ENCODE results near the gene ELFN1.

The ELFN1 gene

DNA sequence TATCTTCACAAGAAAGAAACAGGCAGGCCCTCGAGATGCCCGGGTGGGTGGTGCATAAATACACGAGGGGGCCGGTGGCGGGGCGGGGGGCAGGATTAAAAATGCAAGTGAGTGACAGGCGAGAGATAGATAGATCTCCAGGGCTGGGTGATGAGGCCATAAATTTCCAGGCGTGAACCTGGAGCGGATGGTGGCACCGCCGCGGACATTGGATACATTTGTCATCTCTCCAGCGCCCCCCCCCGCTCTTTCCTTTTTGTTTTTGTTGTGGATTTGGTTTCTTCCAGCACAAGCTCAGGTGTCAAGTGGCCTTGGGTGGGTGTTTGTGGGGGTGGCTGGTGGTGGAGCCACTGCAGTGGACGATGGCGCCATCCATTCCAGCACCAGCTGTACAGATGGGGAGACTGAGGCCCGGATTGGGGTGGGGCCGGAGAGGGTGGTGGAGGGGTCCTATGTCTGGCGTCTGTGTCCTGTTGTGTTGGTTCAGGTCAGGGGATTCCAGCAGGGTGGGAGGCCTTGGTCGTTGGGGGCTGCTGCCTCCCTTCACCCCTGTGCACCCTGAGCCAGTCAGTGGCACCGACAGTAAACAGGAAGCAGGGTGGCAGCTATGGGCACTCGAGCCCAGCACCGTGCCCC lies 2.9 kb downstream of the ELFN1 start:
- TF ChIP-seq POLR2AphosphoS5 (IDR thresholded peaks at IDR 0.05; ENCODE audit: low read depth, low read length) (no peak), POLR2A (IDR thresholded peaks at IDR 0.05; ENCODE audit: low read depth, low read length) (no peak), TAF1 (IDR thresholded peaks at IDR 0.05; ENCODE audit: borderline replicate concordance, low read depth, low read length) (no peak)
- no peak for FAIRE-seq
- no peak for DNase-seq (ENCODE audit: insufficient read length)

DNA sequence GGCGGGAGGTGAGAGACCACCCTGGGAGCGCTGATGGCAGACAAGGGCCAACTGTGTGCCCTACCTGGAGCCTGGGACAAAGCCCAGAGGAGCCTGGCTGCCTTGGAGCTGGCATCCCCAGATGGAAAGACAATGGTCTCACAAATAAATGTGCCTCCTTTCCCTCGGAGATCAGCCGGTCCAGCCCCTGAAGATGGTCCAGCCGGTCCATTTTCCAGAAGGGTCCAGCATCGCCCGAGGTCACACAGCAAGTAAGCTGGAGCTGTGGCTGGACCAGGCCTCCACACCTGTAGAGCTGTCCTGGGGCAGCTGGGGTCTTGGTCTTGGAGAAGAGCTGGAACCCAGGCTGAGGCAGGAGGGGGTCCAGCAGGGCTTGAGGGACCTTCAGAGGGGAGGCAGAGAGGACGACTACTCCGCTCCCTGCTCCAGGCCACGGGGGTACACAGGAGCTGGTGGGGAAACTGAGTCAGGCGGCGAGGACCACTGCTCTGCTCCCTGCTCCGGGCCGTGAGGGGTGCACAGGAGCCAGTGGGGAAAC lies 3.6 kb downstream of the ELFN1 start:
- no peak for FAIRE-seq
- TF ChIP-seq POLR2A (IDR thresholded peaks at IDR 0.05; ENCODE audit: low read depth, low read length) (no peak), TAF1 (IDR thresholded peaks at IDR 0.05; ENCODE audit: borderline replicate concordance, low read depth, low read length) (no peak), POLR2AphosphoS5 (IDR thresholded peaks at IDR 0.05; ENCODE audit: low read depth, low read length) (no peak)

DNA sequence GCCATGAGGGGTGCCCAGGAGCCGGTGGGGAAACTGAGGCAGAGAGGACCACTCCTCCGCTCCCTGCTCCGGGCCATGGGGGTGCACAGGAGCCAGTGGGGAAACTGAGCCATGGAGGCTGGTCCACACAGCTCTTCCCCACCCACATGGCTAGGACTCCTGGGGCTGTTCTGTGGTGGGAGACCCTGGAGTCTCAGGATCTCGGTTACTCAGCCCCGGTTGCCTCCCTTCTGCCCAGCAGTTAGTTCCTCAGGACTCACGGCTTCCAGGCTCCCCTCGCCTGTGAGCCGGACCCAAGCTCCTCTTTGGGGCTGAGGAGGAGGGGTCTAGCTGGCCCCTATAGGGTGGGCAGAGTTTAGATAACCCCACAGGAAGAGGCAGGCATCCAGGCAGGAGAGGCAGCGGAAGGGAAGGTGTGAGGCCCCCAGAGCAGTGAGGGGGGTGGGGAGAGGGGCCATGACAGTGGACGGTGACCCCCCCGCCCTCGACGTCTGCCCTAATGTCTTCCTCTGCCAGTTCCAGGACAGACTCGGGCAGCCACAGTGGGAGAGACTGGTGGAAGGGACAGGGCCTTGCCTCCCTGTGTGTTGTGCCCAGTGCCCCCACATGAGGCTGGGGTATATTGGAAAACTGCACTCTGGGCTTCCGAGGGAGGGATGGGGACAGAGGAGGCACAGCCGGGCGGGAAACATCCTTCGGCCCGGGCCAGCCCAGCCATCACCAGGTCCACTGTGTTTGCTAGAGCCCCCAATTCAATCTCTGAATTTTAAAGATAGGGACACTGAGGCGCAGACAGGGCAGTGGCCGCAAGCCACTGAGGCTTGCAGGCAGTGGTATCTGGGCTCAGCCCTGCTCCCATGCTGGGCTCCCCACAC lies 4.3 kb downstream of the ELFN1 start:
- no peak for FAIRE-seq
- no peak for TF ChIP-seq POLR2A (IDR thresholded peaks at IDR 0.05; ENCODE audit: low read depth, low read length)
- no peak for TF ChIP-seq TAF1 (IDR thresholded peaks at IDR 0.05; ENCODE audit: borderline replicate concordance, low read depth, low read length)
- no peak for TF ChIP-seq POLR2AphosphoS5 (IDR thresholded peaks at IDR 0.05; ENCODE audit: low read depth, low read length)
- no peak for DNase-seq (ENCODE audit: insufficient read length)

More for the DNA sequence above, 3.6 kb downstream of the ELFN1 start:
- no peak for DNase-seq (ENCODE audit: insufficient read length)

DNA sequence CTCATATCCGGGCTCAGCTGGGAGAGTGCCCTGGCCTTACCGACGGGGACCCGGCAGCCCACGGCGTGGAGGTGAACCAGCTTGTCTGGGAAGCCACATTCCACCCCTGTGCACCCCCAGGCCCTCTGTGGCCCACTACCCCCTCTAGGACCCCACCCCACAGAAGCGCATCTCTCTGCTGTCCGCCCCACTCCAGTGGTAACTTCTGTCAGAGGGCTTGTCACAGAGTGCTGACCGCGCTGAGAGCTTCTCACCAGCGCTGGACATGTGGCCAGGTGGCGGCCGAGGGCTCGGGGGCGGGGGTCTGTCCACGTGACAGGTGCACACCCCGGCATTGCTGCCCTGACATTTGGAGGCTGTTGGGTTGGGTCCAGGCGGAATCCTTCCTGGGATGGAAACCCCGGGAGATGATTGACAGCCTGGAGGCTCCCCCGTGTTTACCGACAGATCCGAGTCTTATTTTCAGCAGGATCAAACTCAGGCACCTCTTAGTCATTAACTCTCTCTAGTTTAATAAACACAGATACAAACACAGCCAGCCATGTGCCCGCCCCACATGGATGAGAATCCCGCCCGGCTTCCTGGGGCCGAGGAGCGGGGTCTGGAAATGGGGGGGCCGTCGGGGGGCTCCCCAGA lies 5.1 kb downstream of the ELFN1 start:
- DNase-seq (ENCODE audit: insufficient read length) = no peak
- no peak for FAIRE-seq
- no peak for TF ChIP-seq POLR2AphosphoS5 (IDR thresholded peaks at IDR 0.05; ENCODE audit: low read depth, low read length)
- TF ChIP-seq POLR2A (IDR thresholded peaks at IDR 0.05; ENCODE audit: low read depth, low read length) = no peak
- TF ChIP-seq TAF1 (IDR thresholded peaks at IDR 0.05; ENCODE audit: borderline replicate concordance, low read depth, low read length) = no peak

GRCh38 chr7:1675673-1676549 lies 5.8 kb downstream of the ELFN1 start:
- no peak for DNase-seq (ENCODE audit: insufficient read length)
- TF ChIP-seq POLR2A (IDR thresholded peaks at IDR 0.05; ENCODE audit: low read depth, low read length) (no peak), POLR2AphosphoS5 (IDR thresholded peaks at IDR 0.05; ENCODE audit: low read depth, low read length) (no peak), TAF1 (IDR thresholded peaks at IDR 0.05; ENCODE audit: borderline replicate concordance, low read depth, low read length) (no peak)
- FAIRE-seq = no peak

- no peak for FAIRE-seq
- TF ChIP-seq POLR2A (IDR thresholded peaks at IDR 0.05; ENCODE audit: low read depth, low read length) (no peak), POLR2AphosphoS5 (IDR thresholded peaks at IDR 0.05; ENCODE audit: low read depth, low read length) (no peak), TAF1 (IDR thresholded peaks at IDR 0.05; ENCODE audit: borderline replicate concordance, low read depth, low read length) (no peak)
- no peak for DNase-seq (ENCODE audit: insufficient read length)
These were observed 6.5 kb downstream of the ELFN1 start for GRCh38 chr7:1676550-1677078.

GRCh38 chr7:1677206-1678080 lies 7.4 kb downstream of the ELFN1 start:
- no peak for FAIRE-seq
- DNase-seq (ENCODE audit: insufficient read length) = no peak

GRCh38 chr7:1678081-1678543 lies 8.0 kb downstream of the ELFN1 start:
- DNase-seq (ENCODE audit: insufficient read length) (no peak), FAIRE-seq (no peak)
- TF ChIP-seq POLR2A (IDR thresholded peaks at IDR 0.05; ENCODE audit: low read depth, low read length) = no peak
- no peak for TF ChIP-seq POLR2AphosphoS5 (IDR thresholded peaks at IDR 0.05; ENCODE audit: low read depth, low read length)
- TF ChIP-seq TAF1 (IDR thresholded peaks at IDR 0.05; ENCODE audit: borderline replicate concordance, low read depth, low read length) = no peak

More at GRCh38 chr7:1677206-1678080, 7.4 kb downstream of the ELFN1 start:
- TF ChIP-seq POLR2AphosphoS5 (IDR thresholded peaks at IDR 0.05; ENCODE audit: low read depth, low read length) = no peak
- TF ChIP-seq TAF1 (IDR thresholded peaks at IDR 0.05; ENCODE audit: borderline replicate concordance, low read depth, low read length) = no peak
- TF ChIP-seq POLR2A (IDR thresholded peaks at IDR 0.05; ENCODE audit: low read depth, low read length) = no peak

- no peak for FAIRE-seq
- DNase-seq (ENCODE audit: insufficient read length) = no peak
- TF ChIP-seq TAF1 (IDR thresholded peaks at IDR 0.05; ENCODE audit: borderline replicate concordance, low read depth, low read length) = no peak
- no peak for TF ChIP-seq POLR2AphosphoS5 (IDR thresholded peaks at IDR 0.05; ENCODE audit: low read depth, low read length)
- no peak for TF ChIP-seq POLR2A (IDR thresholded peaks at IDR 0.05; ENCODE audit: low read depth, low read length)
These were observed 8.7 kb downstream of the ELFN1 start for GRCh38 chr7:1678571-1679325.
